H9 (cell line): ENCODE measurements around the gene NRGN. TPM values are rescaled to one million over a fixed set of nuclear protein-coding genes. Genes with fewer than 3 reads are reported as not detected.
"Not testable (repeated sequence)": the region's sequence is repeated elsewhere in the genome, so short reads cannot be mapped to it uniquely, and the experiment has no call there.

ENCODE experiments used
- DNase-seq: peaks from one replicate; pipeline ENCODE4 v3.0.0-alpha.2; 2017
- H2AFZ ChIP-seq: one replicate; pipeline ENCODE4 v1.6.1; 2013; ENCODE audit warnings: mild to moderate bottlenecking, low read length, control low read depth, moderate library complexity
- H2AK5ac ChIP-seq: 2 replicates; pipeline ENCODE4 v1.6.1; 2013; ENCODE audit warnings: low read length, control low read depth, mixed read lengths; ENCODE audit not compliant: insufficient read length
- H2BK120ac ChIP-seq: one replicate; pipeline ENCODE4 v1.6.1; 2013; ENCODE audit warnings: low read depth, mild to moderate bottlenecking, low read length, control low read depth, inconsistent platforms; ENCODE audit not compliant: poor library complexity, severe bottlenecking
- H2BK12ac ChIP-seq: 2 replicates; pipeline ENCODE4 v1.6.1; 2013; ENCODE audit warnings: low read length, control low read depth, mixed read lengths, low read depth; ENCODE audit not compliant: insufficient read length
- H2BK15ac ChIP-seq: 2 replicates; pipeline ENCODE4 v1.6.1; 2013; ENCODE audit warnings: low read depth, low read length, control low read depth
- H2BK20ac ChIP-seq: one replicate; pipeline ENCODE4 v1.6.1; 2013; ENCODE audit warnings: low read depth, mild to moderate bottlenecking, low read length, control low read depth, inconsistent platforms; ENCODE audit not compliant: poor library complexity, severe bottlenecking
- H2BK5ac ChIP-seq: 2 replicates; pipeline ENCODE4 v1.6.1; 2013; ENCODE audit warnings: low read length, control low read depth, mixed read lengths; ENCODE audit not compliant: insufficient read length
- H3K14ac ChIP-seq: 2 replicates; pipeline ENCODE4 v1.6.1; 2013; ENCODE audit warnings: low read length, control low read depth; ENCODE audit not compliant: insufficient read depth
- H3K18ac ChIP-seq: 2 replicates; pipeline ENCODE4 v1.6.1; 2013; ENCODE audit warnings: low read depth, mild to moderate bottlenecking, mixed read lengths, low read length, control low read depth; ENCODE audit not compliant: insufficient read length
- H3K23ac ChIP-seq: 2 replicates; pipeline ENCODE4 v1.6.1; 2013; ENCODE audit warnings: low read length, control low read depth, mixed read lengths, low read depth; ENCODE audit not compliant: insufficient read length
- H3K23me2 ChIP-seq: 2 replicates; pipeline ENCODE4 v1.6.1; 2013; ENCODE audit warnings: low read depth, mild to moderate bottlenecking, mixed read lengths, low read length, control low read depth; ENCODE audit not compliant: insufficient read length, poor library complexity, severe bottlenecking
- H3K27ac ChIP-seq: 2 replicates; pipeline ENCODE4 v1.5.1; 2013; ENCODE audit warnings: low read length, control low read depth, mixed read lengths, low read depth; ENCODE audit not compliant: insufficient read length
- H3K27me3 ChIP-seq: 2 replicates; pipeline ENCODE4 v1.6.1; 2013; ENCODE audit warnings: low read length, control low read depth, inconsistent platforms; ENCODE audit not compliant: insufficient read depth
- H3K4ac ChIP-seq: 2 replicates; pipeline ENCODE4 v1.6.1; 2013; ENCODE audit warnings: low read depth, mild to moderate bottlenecking, control low read depth, inconsistent platforms, low read length, moderate library complexity
- H3K4me1 ChIP-seq: 2 replicates; pipeline ENCODE4 v1.6.1; 2013; ENCODE audit warnings: low read length, control low read depth, inconsistent platforms; ENCODE audit not compliant: insufficient read depth
- H3K4me2 ChIP-seq: 2 replicates; pipeline ENCODE4 v1.6.1; 2013; ENCODE audit warnings: low read length, control low read depth, mixed read lengths; ENCODE audit not compliant: insufficient read length, insufficient read depth
- H3K56ac ChIP-seq: 2 replicates; pipeline ENCODE4 v1.6.1; 2013; ENCODE audit warnings: low read depth, mild to moderate bottlenecking, mixed read lengths, low read length, control low read depth; ENCODE audit not compliant: insufficient read length
- H3K79me1 ChIP-seq: 2 replicates; pipeline ENCODE4 v1.6.1; 2013; ENCODE audit warnings: low read depth, mild to moderate bottlenecking, moderate library complexity, low read length, control low read depth, inconsistent platforms; ENCODE audit not compliant: insufficient read depth, poor library complexity, severe bottlenecking
- H3K79me2 ChIP-seq: 2 replicates; pipeline ENCODE4 v1.6.1; 2013; ENCODE audit warnings: low read length, control low read depth, inconsistent platforms; ENCODE audit not compliant: insufficient read depth
- H3K9ac ChIP-seq: 2 replicates; pipeline ENCODE4 v1.6.1; 2013; ENCODE audit warnings: low read length, control low read depth, mixed read lengths; ENCODE audit not compliant: insufficient read length; ENCODE audit errors: extremely low read depth
- H3K9me3 ChIP-seq: one replicate; pipeline ENCODE4 v1.6.1; 2013; ENCODE audit warnings: low read depth, low read length, inconsistent platforms; ENCODE audit not compliant: control insufficient read depth
- H3T11ph ChIP-seq: one replicate; pipeline ENCODE4 v1.6.1; 2013; ENCODE audit warnings: mild to moderate bottlenecking, low read length, control low read depth, inconsistent platforms
- H4K20me1 ChIP-seq: one replicate; pipeline ENCODE4 v1.6.1; 2013; ENCODE audit not compliant: control insufficient read depth, insufficient read length, insufficient read depth
- H4K5ac ChIP-seq: 2 replicates; pipeline ENCODE4 v1.6.1; 2013; ENCODE audit warnings: low read depth, mild to moderate bottlenecking, mixed read lengths, low read length, control low read depth; ENCODE audit not compliant: insufficient read length
- H4K8ac ChIP-seq: replicated peaks from 2 replicates; pipeline ENCODE4 v1.6.1; 2013; ENCODE audit warnings: low read length, control low read depth, mixed read lengths, low read depth; ENCODE audit not compliant: insufficient read length
- H4K91ac ChIP-seq: 2 replicates; pipeline ENCODE4 v1.6.1; 2013; ENCODE audit warnings: low read depth, mild to moderate bottlenecking, moderate library complexity, mixed read lengths, low read length, control low read depth; ENCODE audit not compliant: insufficient read length
- H3K27ac Mint-ChIP-seq, 3 experiments: 2 replicates in 2 of 3; 3 replicates in 1 of 3; pipeline ENCODE4 v1.8.0; 2020 to 2021; ENCODE audit warnings: mixed read lengths in 3 of 3, mild to moderate bottlenecking in 1 of 3, moderate library complexity in 1 of 3
- H3K27me3 Mint-ChIP-seq: 2 replicates; pipeline ENCODE4 v1.8.0; 2021; ENCODE audit warnings: low read depth, mild to moderate bottlenecking, moderate library complexity, mixed read lengths
- H3K36me3 Mint-ChIP-seq, 3 experiments: 2 replicates in 2 of 3; 3 replicates in 1 of 3; pipeline ENCODE4 v1.8.0; 2020 to 2021; ENCODE audit warnings: low read depth in 3 of 3, mixed read lengths in 3 of 3; ENCODE audit not compliant: insufficient read depth in 1 of 3
- H3K4me1 Mint-ChIP-seq, 2 experiments: 2 replicates each; pipeline ENCODE4 v1.8.0; 2020; ENCODE audit warnings: mixed read lengths in 2 of 2
- H3K4me3 Mint-ChIP-seq, 2 experiments: 2 replicates in 1 of 2; 3 replicates in 1 of 2; pipeline ENCODE4 v1.8.0; 2020 to 2021; ENCODE audit warnings: mild to moderate bottlenecking in 2 of 2, mixed read lengths in 2 of 2, moderate library complexity in 1 of 2
- H3K9me3 Mint-ChIP-seq, 2 experiments: 2 replicates in 1 of 2; 3 replicates in 1 of 2; pipeline ENCODE4 v1.8.0; 2020; ENCODE audit warnings: mild to moderate bottlenecking in 2 of 2, mixed read lengths in 2 of 2, moderate library complexity in 1 of 2
- WGBS: extraction: QIAGEN DNeasy Blood & Tissue Kit; methylation state at CpG from one replicate; pipeline ENCODE4 v1.1.7; 2013; ENCODE audit warnings: missing lambda C conversion rate, low lambda C conversion rate, mixed read lengths; ENCODE audit not compliant: insufficient read length; ENCODE audit errors: extremely low coverage; 5-methylcytosine and 5-hydroxymethylcytosine counted together
- total RNA-seq: library from RNA; stranded (reverse); gene quantifications from 2 replicates; pipeline ENCODE4 v1.2.1, GENCODE V29; 2021
- TF ChIP-seq, protein P1 (sequence below): fragments of 200-600 bp; sonication (generic); conservative IDR thresholded peaks from 3 replicates; pipeline ENCODE4 v1.8.0; 2021; ENCODE audit warnings: antibody characterized with exemption, mild to moderate bottlenecking

The NRGN gene
- total RNA-seq, 1 experiment from 2014 or later, result 6.4 TPM

DNA sequence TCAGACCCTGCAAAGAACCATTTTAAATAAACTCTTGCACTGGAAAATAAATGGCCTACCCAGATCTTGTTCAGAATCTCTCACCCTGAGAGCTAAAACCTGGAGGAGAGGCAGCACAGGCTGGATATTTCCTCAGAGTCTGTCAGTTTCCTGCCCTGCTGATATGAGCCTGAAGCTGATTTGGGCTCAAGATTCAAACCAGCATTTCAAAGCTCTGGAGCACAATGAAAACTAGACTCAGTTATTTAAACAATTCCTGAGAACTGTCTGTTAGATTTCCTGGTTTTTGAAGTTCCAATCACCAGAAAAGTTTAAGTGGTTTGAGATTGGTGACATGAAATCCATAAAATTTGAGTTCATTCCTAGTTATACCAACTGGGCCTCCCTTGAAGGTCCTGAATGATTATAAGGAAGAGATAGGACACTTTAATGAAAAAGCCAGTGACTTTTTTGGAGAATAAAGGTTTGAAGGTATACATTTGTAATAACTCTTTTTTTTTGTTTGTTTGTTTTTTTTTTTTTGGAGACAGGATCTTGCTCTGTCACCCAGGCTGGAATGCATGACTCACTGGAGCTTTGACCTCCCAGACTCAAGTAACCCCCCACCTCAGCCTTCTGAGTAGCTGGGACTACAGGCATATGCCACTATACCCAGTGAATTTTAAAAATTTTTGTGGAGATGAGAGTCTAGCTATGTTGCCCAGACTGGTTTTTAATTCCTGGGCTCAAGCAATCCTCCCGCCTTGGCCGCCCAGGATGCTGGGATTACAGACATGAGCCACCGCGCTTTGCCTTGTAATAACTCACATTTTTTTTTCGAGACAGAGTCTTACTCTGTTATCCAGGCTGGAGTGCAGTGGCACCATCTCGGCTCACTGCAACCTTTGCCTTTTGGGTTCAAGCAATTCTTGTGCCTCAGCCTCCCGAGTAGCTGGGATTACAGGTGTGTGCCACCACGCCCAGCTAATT is 30.3 kb downstream of the NRGN start:
- no peak overlapping the region for H3K18ac ChIP-seq
- no peak overlapping the region for H4K91ac ChIP-seq
- no peaks in the 10 kb centered on the region for H4K20me1 ChIP-seq
- H3K9me3 ChIP-seq, result no peaks in the 10 kb centered on the region
- WGBS, result no CpG with 5 or more reads among the region's 8 CpGs
- H3K27ac ChIP-seq, result no peak overlapping the region
- H3K4me1 Mint-ChIP-seq, result no peaks in the 10 kb centered on the region
- H3K27me3 Mint-ChIP-seq, result no peaks in the 10 kb centered on the region
- TF ChIP-seq, protein P1, sequence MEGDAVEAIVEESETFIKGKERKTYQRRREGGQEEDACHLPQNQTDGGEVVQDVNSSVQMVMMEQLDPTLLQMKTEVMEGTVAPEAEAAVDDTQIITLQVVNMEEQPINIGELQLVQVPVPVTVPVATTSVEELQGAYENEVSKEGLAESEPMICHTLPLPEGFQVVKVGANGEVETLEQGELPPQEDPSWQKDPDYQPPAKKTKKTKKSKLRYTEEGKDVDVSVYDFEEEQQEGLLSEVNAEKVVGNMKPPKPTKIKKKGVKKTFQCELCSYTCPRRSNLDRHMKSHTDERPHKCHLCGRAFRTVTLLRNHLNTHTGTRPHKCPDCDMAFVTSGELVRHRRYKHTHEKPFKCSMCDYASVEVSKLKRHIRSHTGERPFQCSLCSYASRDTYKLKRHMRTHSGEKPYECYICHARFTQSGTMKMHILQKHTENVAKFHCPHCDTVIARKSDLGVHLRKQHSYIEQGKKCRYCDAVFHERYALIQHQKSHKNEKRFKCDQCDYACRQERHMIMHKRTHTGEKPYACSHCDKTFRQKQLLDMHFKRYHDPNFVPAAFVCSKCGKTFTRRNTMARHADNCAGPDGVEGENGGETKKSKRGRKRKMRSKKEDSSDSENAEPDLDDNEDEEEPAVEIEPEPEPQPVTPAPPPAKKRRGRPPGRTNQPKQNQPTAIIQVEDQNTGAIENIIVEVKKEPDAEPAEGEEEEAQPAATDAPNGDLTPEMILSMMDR, result no peak
- H3K23me2 ChIP-seq, result no peaks in the 10 kb centered on the region
- H2BK120ac ChIP-seq, result no peak overlapping the region
- no peak overlapping the region for H3K14ac ChIP-seq
- no peak overlapping the region for H2AFZ ChIP-seq
- H2BK15ac ChIP-seq, result no peak overlapping the region
- no peak overlapping the region for H2BK5ac ChIP-seq
- peaks cover 14 to 51% (median 29%) of the 10 kb centered on the region in 3 experiments; a peak in 6 of 7 replicates for H3K36me3 Mint-ChIP-seq
- no peak overlapping the region for H3K4me2 ChIP-seq
- H3K79me1 ChIP-seq, result no peaks in the 10 kb centered on the region
- no peak overlapping the region for H3K56ac ChIP-seq
- no peak overlapping the region for H2BK20ac ChIP-seq
- no peak overlapping the region for H4K5ac ChIP-seq
- no peak overlapping the region for H4K8ac ChIP-seq
- no peaks in the 10 kb centered on the region for H3K27me3 ChIP-seq
- no peak overlapping the region for H3K9ac ChIP-seq
- H3K4ac ChIP-seq, result no peak overlapping the region
- no peak overlapping the region for H2BK12ac ChIP-seq
- H3K79me2 ChIP-seq, result no peaks in the 10 kb centered on the region
- H2AK5ac ChIP-seq, result no peak overlapping the region
- H3K4me1 ChIP-seq, result no peaks in the 10 kb centered on the region
- H3K4me3 Mint-ChIP-seq, result no peak overlapping the region
- H3K9me3 Mint-ChIP-seq, result no peaks in the 10 kb centered on the region
- DNase-seq, result no peak
- H3T11ph ChIP-seq, result no peak overlapping the region
- H3K27ac Mint-ChIP-seq, result no peak overlapping the region
- no peak overlapping the region for H3K23ac ChIP-seq

DNA sequence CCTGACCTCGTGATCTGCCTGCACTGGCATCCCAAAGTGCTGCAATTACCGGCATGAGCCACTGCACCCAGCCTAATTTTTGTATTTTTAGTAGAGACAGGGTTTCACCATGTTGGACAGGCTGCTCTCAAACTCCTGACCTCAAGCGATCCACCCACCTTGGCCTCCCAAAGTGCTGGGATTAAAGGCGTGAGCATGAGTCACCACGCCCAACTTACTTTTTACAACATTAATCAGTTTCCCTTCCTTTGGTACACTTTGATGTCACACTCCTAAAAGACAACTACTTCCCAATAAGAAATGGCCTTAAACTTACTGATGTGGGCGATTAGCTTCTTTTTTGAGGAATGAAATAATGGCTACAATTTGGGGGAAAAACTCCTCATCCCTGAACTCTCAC is 31.2 kb downstream of the NRGN start:
- H3K27ac ChIP-seq, H3K4ac ChIP-seq, H3K9me3 Mint-ChIP-seq, H2AFZ ChIP-seq, H3K27me3 Mint-ChIP-seq, H3K4me1 ChIP-seq, H2AK5ac ChIP-seq, H3K14ac ChIP-seq, H2BK5ac ChIP-seq, H3K4me3 Mint-ChIP-seq, H3K79me1 ChIP-seq, H3K9me3 ChIP-seq, H2BK12ac ChIP-seq, H4K91ac ChIP-seq, DNase-seq, H3K4me1 Mint-ChIP-seq, H3K18ac ChIP-seq, H3K27me3 ChIP-seq, H3K56ac ChIP-seq, H4K5ac ChIP-seq, H3K9ac ChIP-seq, H3K27ac Mint-ChIP-seq, H3K23ac ChIP-seq, H3K79me2 ChIP-seq, H3K23me2 ChIP-seq, H4K20me1 ChIP-seq, H4K8ac ChIP-seq, H2BK120ac ChIP-seq, H3K4me2 ChIP-seq, H2BK20ac ChIP-seq, H2BK15ac ChIP-seq, H3T11ph ChIP-seq: not testable (repeated sequence)
- H3K36me3 Mint-ChIP-seq, result peaks cover 14 to 46% (median 29%) of the 10 kb centered on the region in 3 experiments; a peak in 6 of 7 replicates
- WGBS, result no CpG with 5 or more reads among the region's 6 CpGs
